AG09309 (cell line): ENCODE data around the gene BACE2.

ENCODE experiments used
- DNase-seq: peaks from one replicate; pipeline ENCODE4 v3.0.0-alpha.2; 2010; ENCODE audit warnings: low read depth
- H3K4me3 ChIP-seq: 2 replicates; pipeline ENCODE4 v1.5.1; 2011; ENCODE audit warnings: mild to moderate bottlenecking, low read depth, low read length, moderate library complexity; ENCODE audit not compliant: control insufficient read depth
- CTCF ChIP-seq: IDR thresholded peaks from 2 replicates; pipeline ENCODE4 v1.5.1; 2011; ENCODE audit warnings: mild to moderate bottlenecking, low read depth, low read length, inconsistent platforms; ENCODE audit not compliant: insufficient read depth, control insufficient read depth; ENCODE audit errors: missing control alignments

BACE2 gene

GRCh38 chr21:41156142-41156541 is 11.8 kb upstream of the BACE2 start:
- no peak overlapping the region for H3K4me3 ChIP-seq
- TF ChIP-seq CTCF, result no peak
- DNase-seq, result no peak

GRCh38 chr21:41158026-41158425 is 9.9 kb upstream of the BACE2 start:
- no peak overlapping the region for H3K4me3 ChIP-seq
- no peak for TF ChIP-seq CTCF
- DNase-seq, result no peak

GRCh38 chr21:41160036-41160435 is 7.9 kb upstream of the BACE2 start:
- TF ChIP-seq CTCF, result no peak
- H3K4me3 ChIP-seq, result no peak overlapping the region
- DNase-seq, result no peak

- no peak for DNase-seq
- no peak for TF ChIP-seq CTCF
Measured at GRCh38 chr21:41161428-41161827, 6.5 kb upstream of the BACE2 start.

GRCh38 chr21:41162096-41162495 is 5.9 kb upstream of the BACE2 start:
- no peak overlapping the region for H3K4me3 ChIP-seq
- no peak for TF ChIP-seq CTCF
- DNase-seq, result no peak

More at GRCh38 chr21:41161428-41161827, 6.5 kb upstream of the BACE2 start:
- H3K4me3 ChIP-seq, result no peak overlapping the region

- no peak for DNase-seq
- TF ChIP-seq CTCF, result no peak
Measured at GRCh38 chr21:41163091-41163490, 4.9 kb upstream of the BACE2 start.

GRCh38 chr21:41164052-41164451 is 3.9 kb upstream of the BACE2 start:
- DNase-seq, result no peak
- H3K4me3 ChIP-seq, result no peak overlapping the region
- TF ChIP-seq CTCF, result no peak

More at GRCh38 chr21:41163091-41163490, 4.9 kb upstream of the BACE2 start:
- no peak overlapping the region for H3K4me3 ChIP-seq
